Stomach (tissue), 9 donors: ENCODE measurements around the gene NRCAM. TPM values are rescaled to one million over a fixed set of nuclear protein-coding genes. Genes with fewer than 3 reads are reported as not detected.

ENCODE experiments used
- DNase-seq, 2 donors: peaks; one replicate each; pipeline versions ENCODE4 v3.0.0 to v3.0.0-alpha.2; 2013 to 2019
- H3K27ac ChIP-seq, 5 donors: fragments of 200-600 bp in 4 of 5; sonication (generic) in 4 of 5; one replicate each; pipeline ENCODE4 v1.5.1; 2013 to 2019; ENCODE audit warnings: mild to moderate bottlenecking in 1 of 5, moderate library complexity in 1 of 5
- H3K27me3 ChIP-seq, 3 donors: fragments of 200-600 bp; sonication (generic); one replicate each; pipeline ENCODE4 v1.5.1; 2017 to 2019; ENCODE audit warnings: mixed run types in 1 of 3
- H3K36me3 ChIP-seq, 4 donors: fragments of 200-600 bp; sonication (generic); 1 replicate in 3 of 4; 2 replicates in 1 of 4; pipeline ENCODE4 v1.5.1; 2016 to 2019
- H3K4me1 ChIP-seq, 4 donors: fragments of 200-600 bp; sonication (generic); one replicate each; pipeline ENCODE4 v1.5.1; 2016 to 2019
- H3K4me3 ChIP-seq, 4 donors: fragments of 200-600 bp; sonication (generic) in 3 of 4; one replicate each; pipeline ENCODE4 v1.5.1; 2016 to 2019; ENCODE audit warnings: mild to moderate bottlenecking in 1 of 4
- H3K9me3 ChIP-seq, 4 donors: fragments of 200-600 bp; sonication (generic); one replicate each; pipeline ENCODE4 v1.5.1; 2016 to 2019
- CTCF ChIP-seq, 7 experiments: fragments of 450-650 bp in 4 of 7; fragments of 200-600 bp in 3 of 7; sonication (generic) in 3 of 7; IDR thresholded peaks; one replicate each; pipeline ENCODE4 v1.5.1; 2016 to 2019; ENCODE audit warnings: antibody characterized with exemption in 7 of 7, control low read depth in 2 of 7, mild to moderate bottlenecking in 1 of 7
- EP300 ChIP-seq: sonication (generic); formaldehyde crosslinking; IDR thresholded peaks from one replicate; pipeline ENCODE4 v1.6.1; 2017; ENCODE audit warnings: antibody characterized with exemption
- POLR2A ChIP-seq, 4 donors: fragments of 450-650 bp; IDR thresholded peaks; one replicate each; pipeline ENCODE4 v1.6.1; 2016; ENCODE audit warnings: antibody characterized with exemption in 4 of 4, control low read depth in 2 of 4, mild to moderate bottlenecking in 1 of 4, moderate library complexity in 1 of 4
- POLR2AphosphoS5 ChIP-seq, 3 donors: sonication (generic); formaldehyde crosslinking; IDR thresholded peaks; one replicate each; pipeline ENCODE4 v1.6.1; 2016; ENCODE audit warnings: antibody characterized with exemption in 3 of 3
- WGBS, 5 donors: extraction: QIAGEN DNeasy Blood & Tissue Kit in 3 of 5; methylation state at CpG; one replicate each; pipeline versions ENCODE4 v1.1.5 to v1.1.7; 2013 to 2018; 5-methylcytosine and 5-hydroxymethylcytosine counted together
- intact Hi-C: fragments of 100-400 bp; cut with DNase I; formaldehyde crosslinking; loops from one replicate; pipeline ENCODE4 v1.15.1; 2023; ENCODE audit warnings: low total_unique reads
- polyA plus RNA-seq, 3 donors: library from polyadenylated mRNA; stranded (reverse); fragments of 200-250 nt; gene quantifications; one replicate each; pipeline ENCODE4 v1.2.3, GENCODE V29; 2013
- total RNA-seq, 5 donors: library from RNA; depleted of rRNA; stranded (reverse); fragments of >200 nt; gene quantifications; one replicate each; pipeline versions ENCODE4 v1.1.0 to v1.2.3, GENCODE V29; 2014 to 2016
- donor health status: healthy with polysubstance abuse.
- donor health status: Bipolar disorder and iron deficiency.
- donor health status: healthy.

NRCAM gene
- total and polyA plus RNA-seq, 8 donors, result 1.2 to 9.4 (median 2.3) TPM

DNA sequence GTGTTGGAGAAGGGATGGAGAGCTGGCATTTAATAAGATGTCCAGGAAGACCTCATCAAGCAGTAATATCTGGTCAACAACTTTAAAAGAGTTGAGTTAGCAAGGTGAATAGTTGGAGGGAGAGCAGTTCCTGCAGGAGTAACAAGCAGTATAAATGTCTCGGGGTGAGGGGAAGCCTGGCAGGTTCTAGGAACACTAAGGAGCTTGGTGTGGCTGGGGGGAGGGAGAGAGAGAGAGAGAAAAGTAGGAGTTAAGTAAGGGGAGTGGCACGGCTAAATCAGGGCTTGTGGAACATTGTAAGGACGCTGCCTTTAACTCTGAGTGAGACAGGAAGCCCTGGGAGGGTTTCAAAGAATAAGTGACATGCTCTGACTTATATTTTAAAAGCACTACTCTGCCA is 304.0 kb downstream of the NRCAM start:
- H3K36me3 ChIP-seq, result no peaks in the 10 kb centered on the region
- intact Hi-C loops, result no loop called here
- DNase-seq, result no peak
- WGBS, 5 donors, result 55 to 69% (median 60%) methylated on average over 3 of the region's 3 CpGs
- H3K9me3 ChIP-seq, result no peaks in the 10 kb centered on the region
- TF ChIP-seq EP300, result no peak
- no peak for TF ChIP-seq POLR2A (IDR thresholded peaks at IDR 0.05)
- no peak for TF ChIP-seq CTCF (IDR thresholded peaks at IDR 0.05)
- TF ChIP-seq POLR2AphosphoS5 (IDR thresholded peaks at IDR 0.05), result no peak
- no peak overlapping the region for H3K27ac ChIP-seq
- no peaks in the 10 kb centered on the region for H3K27me3 ChIP-seq
- no peak overlapping the region for H3K4me3 ChIP-seq
- no peaks in the 10 kb centered on the region for H3K4me1 ChIP-seq

GRCh38 chr7:108149908-108150307 is 306.3 kb downstream of the NRCAM start:
- Histone ChIP-seq H3K36me3 (no peaks in the 10 kb centered on the region), H3K27me3 (no peaks in the 10 kb centered on the region), H3K4me3 (no peak overlapping the region), H3K27ac (no peak overlapping the region), H3K4me1 (peaks cover 0 to 10% (median 6%) of the 10 kb centered on the region in 4 donors), H3K9me3 (no peaks in the 10 kb centered on the region)
- WGBS, 5 donors, result 47 to 52% (median 50%) methylated on average over 6 of the region's 6 CpGs
- DNase-seq, result no peak
- intact Hi-C loops, result loop anchor here (10.0 kb wide), 1 partner anchor 275 kb away; no protein-coding TSS in a partner anchor
- no peak for TF ChIP-seq POLR2AphosphoS5 (IDR thresholded peaks at IDR 0.05)
- TF ChIP-seq CTCF (IDR thresholded peaks at IDR 0.05), result no peak
- TF ChIP-seq POLR2A (IDR thresholded peaks at IDR 0.05), result no peak
- no peak for TF ChIP-seq EP300

- WGBS, 5 donors, result 68 to 86% (median 82%) methylated on average over 5 of the region's 5 CpGs
- no peak for DNase-seq
These were observed 307.1 kb downstream of the NRCAM start for GRCh38 chr7:108149119-108149518.

DNA sequence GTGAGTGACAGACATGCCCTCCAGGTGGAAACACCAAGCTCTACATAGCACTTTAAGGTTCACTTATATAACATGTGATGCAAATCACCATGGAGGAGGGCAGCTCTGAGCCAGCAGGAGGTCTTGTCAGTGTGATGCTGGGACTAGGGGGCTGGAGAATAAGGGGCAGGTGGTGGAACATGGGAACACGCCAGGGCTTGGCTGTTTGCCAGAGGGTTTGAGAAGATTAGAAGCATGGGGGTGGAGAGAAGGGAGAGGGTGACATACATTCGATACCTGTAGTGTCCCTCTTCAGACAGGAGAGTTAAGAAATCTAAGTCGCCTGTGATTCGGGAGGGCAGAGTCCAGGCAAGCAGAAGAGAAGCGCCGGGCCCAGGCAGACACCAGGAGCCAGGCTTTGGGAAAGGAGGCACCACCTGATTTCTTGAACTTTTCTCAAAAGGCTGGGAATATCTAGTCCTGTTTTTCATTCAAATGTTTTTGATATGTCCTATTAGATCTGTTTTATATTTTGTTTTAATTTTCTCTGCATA is 309.1 kb downstream of the NRCAM start:
- H3K27me3 ChIP-seq, result no peaks in the 10 kb centered on the region
- 72 to 82% (median 76%) methylated on average over 6 of the region's 6 CpGs for WGBS, 5 donors
- DNase-seq, result peak in 1 of 2 donors; percentile 24
- peaks cover 0 to 10% (median 6%) of the 10 kb centered on the region in 4 donors for H3K4me1 ChIP-seq
- H3K4me3 ChIP-seq, result no peak overlapping the region
- H3K9me3 ChIP-seq, result no peaks in the 10 kb centered on the region
- TF ChIP-seq EP300 (no peak), POLR2A (IDR thresholded peaks at IDR 0.05) (no peak), CTCF (IDR thresholded peaks at IDR 0.05) (no peak), POLR2AphosphoS5 (IDR thresholded peaks at IDR 0.05) (no peak)
- no peaks in the 10 kb centered on the region for H3K36me3 ChIP-seq
- H3K27ac ChIP-seq, result no peak overlapping the region
- intact Hi-C loops, result loop anchor here (10.0 kb wide), 1 partner anchor 272 kb away; no protein-coding TSS in a partner anchor

More at GRCh38 chr7:108149119-108149518, 307.1 kb downstream of the NRCAM start:
- H3K27me3 ChIP-seq, result no peaks in the 10 kb centered on the region
- H3K9me3 ChIP-seq, result no peaks in the 10 kb centered on the region
- H3K4me1 ChIP-seq, result peaks cover 0 to 10% (median 6%) of the 10 kb centered on the region in 4 donors
- no peak overlapping the region for H3K4me3 ChIP-seq
- TF ChIP-seq CTCF (IDR thresholded peaks at IDR 0.05), result no peak
- H3K27ac ChIP-seq, result no peak overlapping the region
- intact Hi-C loops, result loop anchor here (10.0 kb wide), 1 partner anchor 274 kb away; no protein-coding TSS in a partner anchor
- no peaks in the 10 kb centered on the region for H3K36me3 ChIP-seq
